IPS-15b (cell line): ENCODE data around the gene SDC3.
A peak's percentile ranks its signal among the peaks of the same experiment; 100 is the strongest.

ENCODE experiments used
- H3K27me3 ChIP-seq: one replicate; pipeline ENCODE4 v1.6.1; 2013; ENCODE audit warnings: low read length; ENCODE audit not compliant: control insufficient read depth, insufficient read depth
- H3K36me3 ChIP-seq: one replicate; pipeline ENCODE4 v1.6.1; 2013; ENCODE audit warnings: low read length; ENCODE audit not compliant: control insufficient read depth, insufficient read depth
- H3K4me1 ChIP-seq: one replicate; pipeline ENCODE4 v1.6.1; 2013; ENCODE audit warnings: mild to moderate bottlenecking, low read length; ENCODE audit not compliant: control insufficient read depth, insufficient read depth
- H3K4me3 ChIP-seq: one replicate; pipeline ENCODE4 v1.5.1; 2013; ENCODE audit warnings: low read depth, low read length
- H3K9ac ChIP-seq: one replicate; pipeline ENCODE4 v1.6.1; 2013; ENCODE audit warnings: low read depth, mild to moderate bottlenecking, low read length
- H3K9me3 ChIP-seq: one replicate; pipeline ENCODE4 v1.6.1; 2013; ENCODE audit warnings: mild to moderate bottlenecking, low read length; ENCODE audit not compliant: control insufficient read depth, insufficient read depth

The SDC3 gene

GRCh38 chr1:30830537-30830936, 78.0 kb downstream of the SDC3 start:
- no peaks in the 10 kb centered on the region for H3K9me3 ChIP-seq
- H3K4me3 ChIP-seq, result no peak overlapping the region
- no peaks in the 10 kb centered on the region for H3K4me1 ChIP-seq
- H3K9ac ChIP-seq, result no peak overlapping the region
- H3K27me3 ChIP-seq, result peaks cover under 1% of the 10 kb centered on the region
- H3K36me3 ChIP-seq, result no peaks in the 10 kb centered on the region

DNA sequence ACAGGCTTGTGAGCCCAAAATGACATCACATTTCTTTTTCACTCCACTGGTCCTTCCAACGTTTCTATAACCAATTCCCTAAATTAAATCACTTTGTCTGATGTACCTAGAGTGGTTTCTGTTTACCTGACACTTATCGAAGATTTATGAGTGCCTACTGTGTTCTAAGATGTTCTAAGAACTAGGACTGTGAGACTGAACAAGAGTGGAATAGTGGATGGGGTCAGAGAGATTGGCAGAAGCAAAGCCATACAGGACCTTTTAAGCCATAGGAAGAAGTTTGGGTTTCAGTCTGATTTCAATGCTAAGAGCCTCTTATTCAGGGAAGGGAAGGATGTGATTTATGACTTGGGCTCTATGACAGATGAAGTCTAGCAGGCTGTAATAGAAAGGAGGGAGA, 78.7 kb downstream of the SDC3 start:
- Histone ChIP-seq H3K4me1 (peaks cover 4% of the 10 kb centered on the region), H3K36me3 (no peaks in the 10 kb centered on the region), H3K4me3 (no peak overlapping the region), H3K9me3 (no peaks in the 10 kb centered on the region), H3K27me3 (peaks cover 7% of the 10 kb centered on the region), H3K9ac (no peak overlapping the region)

GRCh38 chr1:30824736-30825429, 83.7 kb downstream of the SDC3 start:
- H3K9me3 ChIP-seq, result no peaks in the 10 kb centered on the region
- H3K36me3 ChIP-seq, result no peaks in the 10 kb centered on the region
- peaks cover 7% of the 10 kb centered on the region for H3K4me1 ChIP-seq
- H3K27me3 ChIP-seq, result peaks cover 14% of the 10 kb centered on the region
- H3K4me3 ChIP-seq, result peak overlapping the region; percentile 84
- no peak overlapping the region for H3K9ac ChIP-seq

DNA sequence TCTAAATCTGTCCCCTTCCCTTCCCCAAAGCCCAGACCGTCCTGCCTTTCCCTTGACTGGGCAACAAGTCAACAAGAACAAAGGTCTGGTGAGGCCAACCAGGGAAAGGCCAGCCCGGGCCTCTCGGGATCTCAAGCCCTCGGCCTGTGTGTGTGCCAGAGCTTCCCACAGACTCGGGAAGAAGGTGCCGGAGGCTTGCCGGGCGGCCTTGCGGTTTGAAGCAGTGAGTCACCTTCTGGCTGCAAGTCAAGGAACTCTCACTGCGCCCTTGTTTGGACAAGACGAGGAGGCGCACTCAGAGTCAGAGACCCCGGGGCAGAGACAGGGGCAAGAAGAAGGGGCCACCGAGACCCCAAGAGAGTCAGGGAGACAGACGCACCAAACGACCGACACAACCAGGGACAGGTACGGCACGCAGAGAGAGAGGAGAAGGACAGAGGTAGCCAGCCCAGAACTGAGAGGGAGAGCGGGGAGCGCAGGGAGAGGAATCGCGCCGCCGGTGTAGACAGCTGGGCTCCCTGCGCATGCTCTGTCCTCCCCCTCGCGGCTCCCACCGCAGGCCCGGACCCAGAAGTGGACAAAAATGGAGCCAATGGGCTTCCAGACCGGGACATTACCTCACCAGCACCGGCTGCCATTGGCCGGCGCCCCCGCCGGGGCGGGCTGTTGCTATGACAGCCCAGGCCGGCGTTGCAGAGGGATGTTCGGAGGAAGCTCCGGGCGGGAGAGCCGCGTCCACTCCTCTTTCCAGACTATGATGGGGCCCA, 84.4 kb downstream of the SDC3 start:
- Histone ChIP-seq H3K4me3 (peak overlapping the region; percentile 84), H3K9ac (peak overlapping the region; percentile 54), H3K27me3 (peaks cover 14% of the 10 kb centered on the region), H3K36me3 (no peaks in the 10 kb centered on the region), H3K4me1 (peaks cover 7% of the 10 kb centered on the region), H3K9me3 (no peaks in the 10 kb centered on the region)

- Histone ChIP-seq H3K36me3 (no peaks in the 10 kb centered on the region), H3K4me3 (peak overlapping the region; percentile 84), H3K9me3 (no peaks in the 10 kb centered on the region), H3K4me1 (peaks cover 12% of the 10 kb centered on the region), H3K9ac (peak overlapping the region; percentile 54), H3K27me3 (peaks cover 14% of the 10 kb centered on the region)
Measured at GRCh38 chr1:30823627-30823968, 85.0 kb downstream of the SDC3 start.

DNA sequence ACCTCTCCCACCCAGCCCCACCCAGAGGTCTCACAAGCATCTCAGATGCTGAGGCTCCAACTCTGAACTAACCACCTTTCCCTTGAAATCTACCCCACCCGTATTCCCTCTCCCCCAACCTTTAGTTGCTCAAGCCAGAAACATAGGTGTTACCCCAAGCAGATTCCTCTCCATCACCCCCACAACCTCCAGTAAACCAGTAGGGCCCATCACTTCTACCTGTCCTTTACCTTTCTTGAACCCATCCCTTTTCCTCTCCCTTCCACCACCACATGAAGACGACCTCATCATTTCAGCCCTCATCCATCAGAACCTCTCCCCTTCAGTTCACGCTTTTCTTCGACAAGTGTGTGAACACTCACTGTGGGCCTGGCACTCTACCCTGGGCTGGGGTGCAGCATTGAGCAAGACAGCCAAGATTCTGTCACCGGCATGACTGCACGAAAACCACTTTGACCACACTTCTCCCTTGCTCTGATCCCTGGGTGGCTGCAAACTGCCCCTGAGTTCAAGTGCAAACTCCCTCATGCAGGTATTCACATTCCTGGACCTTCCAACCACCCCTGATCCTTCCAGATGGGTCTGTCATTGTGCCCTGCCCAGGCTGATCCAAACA, 85.5 kb downstream of the SDC3 start:
- H3K27me3 ChIP-seq, result peaks cover 14% of the 10 kb centered on the region
- H3K9ac ChIP-seq, result no peak overlapping the region
- peaks cover 15% of the 10 kb centered on the region for H3K4me1 ChIP-seq
- H3K4me3 ChIP-seq, result peak overlapping the region; percentile 84
- H3K9me3 ChIP-seq, result no peaks in the 10 kb centered on the region
- H3K36me3 ChIP-seq, result no peaks in the 10 kb centered on the region

DNA sequence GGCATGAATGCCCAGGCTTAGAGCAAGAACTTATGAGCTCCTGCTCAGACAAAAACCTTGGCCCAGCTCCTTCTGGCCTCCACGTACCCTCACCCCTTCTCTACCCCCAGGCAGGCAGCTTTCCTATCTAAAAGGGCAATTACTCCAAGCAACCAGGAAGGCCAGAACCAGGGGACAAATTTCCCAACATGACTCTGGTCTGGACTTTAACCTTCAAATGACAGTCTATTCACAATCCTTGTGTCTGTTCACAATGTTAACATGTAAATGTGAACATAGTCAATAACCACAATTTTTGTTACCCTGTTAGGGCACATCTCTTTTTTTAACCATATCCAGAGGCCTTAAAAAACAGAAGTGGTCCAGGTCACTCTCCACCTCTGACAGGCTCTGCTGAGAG, 86.6 kb downstream of the SDC3 start:
- no peak overlapping the region for H3K4me3 ChIP-seq

DNA sequence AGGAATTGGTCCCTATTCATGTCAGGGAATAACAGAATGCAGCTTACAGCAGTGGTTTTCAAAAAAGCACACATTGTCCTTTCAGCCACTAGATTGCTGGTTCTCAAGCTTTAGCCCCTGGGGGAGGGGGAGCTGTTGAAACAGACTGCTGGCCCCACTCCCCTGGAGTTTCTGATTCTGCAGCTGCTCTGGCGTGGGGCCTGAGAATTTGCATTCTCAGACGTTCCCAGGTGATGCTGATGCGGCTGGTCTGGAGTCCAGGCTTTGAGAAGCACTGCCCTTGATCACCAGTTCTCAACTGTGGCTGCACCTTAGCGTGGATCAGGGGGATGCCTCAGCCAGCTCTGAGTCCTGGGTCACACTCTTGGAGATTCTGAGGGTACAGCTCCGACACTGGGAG, 88.3 kb downstream of the SDC3 start:
- no peak overlapping the region for H3K9ac ChIP-seq
- H3K36me3 ChIP-seq, result no peaks in the 10 kb centered on the region
- peaks cover 25% of the 10 kb centered on the region for H3K4me1 ChIP-seq
- no peaks in the 10 kb centered on the region for H3K9me3 ChIP-seq
- H3K27me3 ChIP-seq, result peaks cover 14% of the 10 kb centered on the region
- no peak overlapping the region for H3K4me3 ChIP-seq

More for the DNA sequence above, 86.6 kb downstream of the SDC3 start:
- Histone ChIP-seq H3K9me3 (no peaks in the 10 kb centered on the region), H3K27me3 (peaks cover 14% of the 10 kb centered on the region), H3K36me3 (no peaks in the 10 kb centered on the region), H3K4me1 (peaks cover 15% of the 10 kb centered on the region), H3K9ac (no peak overlapping the region)
